Karpas-422 (cell line): ENCODE results near the gene CCNY. TPM values are rescaled to one million over a fixed set of nuclear protein-coding genes. Genes with fewer than 3 reads are reported as not detected.

Source experiments
- DNase-seq: peaks from one replicate; pipeline ENCODE4 v3.0.0-alpha.2; 2015
- H2AFZ ChIP-seq: fragments of 200-600 bp; sonication (generic); 2 replicates; pipeline ENCODE4 v1.6.1; 2014; ENCODE audit warnings: antibody characterized with exemption, low read length, mixed read lengths
- H3K27ac ChIP-seq: fragments of 200-600 bp; sonication (generic); 2 replicates; pipeline ENCODE4 v1.5.1; 2014; ENCODE audit warnings: mild to moderate bottlenecking, low read length, moderate library complexity
- H3K27me3 ChIP-seq: fragments of 200-600 bp; sonication (generic); 2 replicates; pipeline ENCODE4 v1.6.1; 2014; ENCODE audit warnings: low read length, mixed read lengths
- H3K36me3 ChIP-seq: fragments of 200-600 bp; sonication (generic); 2 replicates; pipeline ENCODE4 v1.6.1; 2014; ENCODE audit warnings: low read length, mixed read lengths; ENCODE audit not compliant: insufficient read depth
- H3K4me1 ChIP-seq: fragments of 200-600 bp; sonication (generic); 2 replicates; pipeline ENCODE4 v1.6.1; 2014; ENCODE audit warnings: mild to moderate bottlenecking, low read length, mixed read lengths
- H3K4me2 ChIP-seq: fragments of 200-600 bp; sonication (generic); 2 replicates; pipeline ENCODE4 v1.6.1; 2014; ENCODE audit warnings: low read length, low read depth, mild to moderate bottlenecking; ENCODE audit not compliant: poor library complexity, severe bottlenecking
- H3K4me3 ChIP-seq: fragments of 200-600 bp; sonication (generic); 2 replicates; pipeline ENCODE4 v1.5.1; 2014; ENCODE audit warnings: mild to moderate bottlenecking, antibody characterized with exemption, low read length, mixed read lengths
- H3K79me2 ChIP-seq: fragments of 200-600 bp; sonication (generic); 2 replicates; pipeline ENCODE4 v1.6.1; 2014; ENCODE audit warnings: mild to moderate bottlenecking, low read length, mixed read lengths
- H3K9ac ChIP-seq: fragments of 200-600 bp; sonication (generic); 2 replicates; pipeline ENCODE4 v1.6.0; 2014; ENCODE audit warnings: low read length
- H3K9me2 ChIP-seq: fragments of 200-600 bp; sonication (generic), shearing (Covaris generic); replicated peaks from 2 replicates; pipeline ENCODE4 v1.6.0; 2014; ENCODE audit warnings: mild to moderate bottlenecking, low read length, moderate library complexity; ENCODE audit not compliant: insufficient read depth
- H3K9me3 ChIP-seq: fragments of 300-700, 200-600 bp; sonication (generic); 2 replicates; pipeline ENCODE4 v1.6.1; 2014; ENCODE audit warnings: low read length, mixed read lengths
- H4K20me1 ChIP-seq: fragments of 200-600 bp; sonication (generic); 2 replicates; pipeline ENCODE4 v1.6.1; 2014; ENCODE audit warnings: mild to moderate bottlenecking, antibody characterized with exemption, low read length, low read depth; ENCODE audit not compliant: insufficient read depth
- total RNA-seq: library from RNA; depleted of rRNA; stranded (reverse); fragments of >200 nt; shearing (Covaris generic); gene quantifications from 2 replicates; pipeline ENCODE4 v1.2.3, GENCODE V29; 2014; ENCODE audit warnings: low replicate concordance

CCNY gene
- total RNA-seq, 1 experiment from 2014 or later, result 19.4 TPM

DNA sequence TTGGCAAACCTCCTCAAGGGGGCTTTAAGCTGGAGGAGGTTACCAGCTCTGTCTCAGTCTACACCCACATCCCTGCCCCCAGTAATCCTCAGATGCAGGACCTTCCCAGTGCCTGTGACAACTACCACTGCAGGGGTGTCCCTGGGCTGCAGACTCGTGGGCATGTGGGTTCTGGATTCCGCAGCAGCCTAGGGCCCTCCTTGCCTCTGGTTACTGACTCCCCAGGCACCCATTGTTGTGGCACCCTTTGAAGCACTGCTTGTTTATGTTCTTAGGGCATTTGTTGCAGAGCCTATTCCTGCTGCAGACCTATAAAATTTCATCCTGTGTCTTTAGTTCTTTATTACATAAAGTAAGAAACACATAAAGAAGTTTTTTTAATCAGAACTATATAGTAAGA is 217.7 kb downstream of the CCNY start:
- no peaks in the 10 kb centered on the region for H3K9me2 ChIP-seq
- no peaks in the 10 kb centered on the region for H4K20me1 ChIP-seq
- H3K27me3 ChIP-seq, result no peaks in the 10 kb centered on the region
- H3K27ac ChIP-seq, result peak overlapping the region; percentile 19; the same call in 1 of the 2 replicates
- H3K9me3 ChIP-seq, result no peaks in the 10 kb centered on the region
- H3K9ac ChIP-seq, result no peak overlapping the region
- peak overlapping the region; percentile 38 for H3K4me2 ChIP-seq
- no peak for DNase-seq
- no peaks in the 10 kb centered on the region for H3K36me3 ChIP-seq
- no peak overlapping the region for H3K4me3 ChIP-seq
- H2AFZ ChIP-seq, result no peak overlapping the region
- no peaks in the 10 kb centered on the region for H3K79me2 ChIP-seq
- peaks cover 19% of the 10 kb centered on the region for H3K4me1 ChIP-seq

DNA sequence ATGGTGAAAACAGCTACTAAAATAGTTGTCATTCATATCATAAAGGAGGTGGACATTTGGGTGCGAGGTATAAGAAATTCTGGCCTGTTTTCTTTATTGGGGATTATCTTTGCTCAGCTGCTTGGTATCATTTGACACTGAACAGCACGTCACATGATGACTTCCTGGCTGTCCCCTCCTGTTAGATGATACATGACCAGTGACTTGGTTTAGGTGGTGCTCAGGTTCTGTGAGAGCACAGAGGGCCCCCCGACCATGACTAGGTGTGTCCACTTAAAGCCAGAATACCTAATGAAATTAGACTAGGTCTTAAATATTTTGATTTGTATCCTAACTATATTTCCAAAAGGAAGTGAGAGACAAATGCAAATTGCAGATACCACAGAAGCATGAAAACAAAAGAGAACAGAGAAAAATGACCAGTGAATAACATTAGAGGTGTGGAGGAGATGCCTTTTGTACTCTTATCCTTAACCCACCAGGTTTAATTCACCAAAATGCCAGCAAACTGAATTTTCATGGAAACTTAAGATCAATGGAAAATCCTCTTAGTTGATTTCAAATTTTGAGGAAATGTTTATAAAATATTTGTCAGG is 218.2 kb downstream of the CCNY start:
- Histone ChIP-seq H3K9me2 (no peaks in the 10 kb centered on the region), H3K4me1 (peaks cover 19% of the 10 kb centered on the region), H3K79me2 (no peaks in the 10 kb centered on the region), H3K9me3 (no peaks in the 10 kb centered on the region), H4K20me1 (no peaks in the 10 kb centered on the region), H3K4me3 (no peak overlapping the region), H3K4me2 (peak overlapping the region; percentile 38), H3K36me3 (no peaks in the 10 kb centered on the region), H3K27me3 (no peaks in the 10 kb centered on the region), H3K9ac (0 out of 2 replicates have a peak overlapping the region, but pooled peaks have one; percentile 12), H2AFZ (0 out of 2 replicates have a peak overlapping the region, but pooled peaks have one; percentile 14), H3K27ac (peak overlapping the region; percentile 19; the same call in 1 of the 2 replicates)
- DNase-seq, result peak; percentile 44

DNA sequence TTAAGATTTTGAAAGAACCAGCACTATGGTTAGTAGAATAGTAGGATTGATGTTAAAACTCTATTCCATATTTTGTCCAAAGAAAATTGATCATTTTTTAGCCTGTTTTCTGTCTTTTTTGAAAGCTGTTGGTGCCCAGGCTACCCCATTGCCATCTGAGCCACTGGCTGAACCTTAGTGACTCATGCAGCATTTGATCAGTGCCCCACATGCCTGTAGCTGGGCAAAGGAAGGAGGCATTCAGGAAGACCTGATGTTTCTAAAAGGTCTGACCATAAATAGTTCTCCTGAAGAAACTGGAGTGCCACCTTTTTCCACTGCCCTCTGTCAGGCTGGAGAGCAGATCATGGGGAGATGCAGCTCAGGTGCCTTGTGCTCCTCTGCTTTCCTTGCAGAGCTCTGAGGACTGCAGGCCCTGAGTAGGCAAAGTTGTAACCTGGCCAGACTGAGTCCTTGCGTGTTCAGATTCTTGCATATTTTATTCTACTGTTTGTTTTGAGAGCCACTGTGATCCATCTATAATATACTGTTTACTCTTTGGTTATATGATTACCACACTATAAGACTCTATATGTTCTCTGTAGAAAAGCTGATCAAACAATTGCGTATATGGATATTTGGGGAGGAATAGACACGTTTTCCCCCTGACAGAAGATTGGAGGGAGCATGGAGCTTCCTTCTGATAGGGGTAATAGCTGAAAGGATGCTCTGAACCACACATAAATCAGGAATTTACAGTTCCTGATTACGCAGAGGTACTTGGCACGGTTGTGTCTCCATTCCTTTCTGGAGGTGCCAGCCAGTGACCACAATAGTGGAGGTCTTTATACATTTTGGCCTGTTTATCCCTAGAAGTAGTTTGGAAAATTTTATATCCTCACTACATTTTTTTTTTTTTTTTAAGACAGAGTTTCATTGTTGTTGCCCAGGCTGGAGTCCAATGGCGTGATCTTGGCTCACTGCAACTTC is 219.9 kb downstream of the CCNY start:
- H3K9me3 ChIP-seq, result no peaks in the 10 kb centered on the region
- H3K27ac ChIP-seq, result no peak overlapping the region
- no peak overlapping the region for H3K9ac ChIP-seq
- H3K4me1 ChIP-seq, result peaks cover 19% of the 10 kb centered on the region
- H4K20me1 ChIP-seq, result no peaks in the 10 kb centered on the region
- H3K36me3 ChIP-seq, result no peaks in the 10 kb centered on the region
- no peaks in the 10 kb centered on the region for H3K9me2 ChIP-seq
- H3K4me2 ChIP-seq, result no peak overlapping the region
- no peaks in the 10 kb centered on the region for H3K27me3 ChIP-seq
- no peaks in the 10 kb centered on the region for H3K79me2 ChIP-seq
- no peak for DNase-seq
- H3K4me3 ChIP-seq, result no peak overlapping the region
- H2AFZ ChIP-seq, result no peak overlapping the region

DNA sequence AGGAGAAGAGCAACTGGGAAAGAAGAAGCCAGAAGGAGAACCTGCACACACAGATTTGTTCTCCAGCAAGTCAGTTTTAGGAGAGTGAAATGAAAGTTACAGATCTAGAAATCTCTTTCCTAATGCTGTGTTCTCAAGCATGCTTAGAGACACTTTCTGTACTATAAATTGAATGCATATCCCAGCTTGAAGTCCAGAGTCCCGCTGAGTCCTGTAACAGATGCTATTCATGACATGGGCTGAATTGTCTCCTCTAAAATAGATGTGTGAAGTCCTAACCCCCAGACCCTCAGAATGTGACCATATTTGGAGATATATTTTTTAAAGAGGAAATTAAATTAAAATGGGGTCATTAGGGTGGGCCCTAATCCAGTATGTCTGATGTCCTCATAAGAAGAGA is 222.0 kb downstream of the CCNY start:
- H3K4me3 ChIP-seq, result no peak overlapping the region
- no peaks in the 10 kb centered on the region for H3K36me3 ChIP-seq
- H3K9me3 ChIP-seq, result no peaks in the 10 kb centered on the region
- no peaks in the 10 kb centered on the region for H3K27me3 ChIP-seq
- no peaks in the 10 kb centered on the region for H3K79me2 ChIP-seq
- H4K20me1 ChIP-seq, result no peaks in the 10 kb centered on the region
- H2AFZ ChIP-seq, result no peak overlapping the region
- no peak overlapping the region for H3K4me2 ChIP-seq
- H3K9ac ChIP-seq, result no peak overlapping the region
- peaks cover 19% of the 10 kb centered on the region for H3K4me1 ChIP-seq
- H3K27ac ChIP-seq, result no peak overlapping the region
- no peak for DNase-seq
- no peaks in the 10 kb centered on the region for H3K9me2 ChIP-seq

DNA sequence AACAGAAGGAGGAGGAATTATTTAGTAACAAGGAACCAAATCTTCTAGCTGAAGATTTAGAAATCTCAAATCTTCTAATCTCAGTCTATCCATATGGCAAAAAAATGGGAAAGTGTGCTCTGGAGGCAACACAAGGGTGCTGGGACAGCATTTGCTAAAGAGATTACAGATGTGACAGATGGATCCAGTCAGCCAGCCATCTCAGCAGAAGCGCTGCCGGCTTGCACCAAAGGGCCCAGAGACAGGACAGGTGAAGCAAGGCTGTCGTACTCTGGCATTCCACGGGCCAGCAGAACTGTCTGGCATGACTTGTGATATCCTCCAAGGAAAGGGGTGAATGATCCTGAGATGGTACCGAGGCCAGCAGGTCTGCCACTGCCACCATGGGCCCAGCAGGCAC is 223.1 kb downstream of the CCNY start:
- Histone ChIP-seq H3K9ac (no peak overlapping the region), H3K36me3 (no peaks in the 10 kb centered on the region)

DNA sequence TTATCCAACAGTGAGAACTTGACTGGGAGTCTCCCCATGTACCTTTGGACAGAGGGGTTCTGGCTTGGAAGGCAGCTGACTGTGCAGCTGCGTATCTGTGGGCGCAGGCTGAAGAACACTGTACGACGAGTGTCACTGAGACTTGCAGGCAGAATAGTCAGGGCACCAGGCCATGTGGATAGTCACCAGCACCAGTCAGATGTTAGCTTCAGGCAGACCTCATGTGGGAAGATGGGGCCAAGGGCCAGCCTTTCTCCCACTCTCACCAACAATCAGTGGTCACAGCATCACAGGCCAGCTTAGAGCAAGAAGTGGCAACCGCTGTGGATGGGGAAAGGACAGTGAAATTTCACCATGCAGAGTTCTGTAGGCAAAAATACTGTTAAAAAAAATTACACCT is 225.4 kb downstream of the CCNY start:
- Histone ChIP-seq H3K27ac (no peak overlapping the region), H3K9me3 (no peaks in the 10 kb centered on the region), H4K20me1 (no peaks in the 10 kb centered on the region), H3K4me3 (no peak overlapping the region), H3K4me2 (no peak overlapping the region), H3K79me2 (no peaks in the 10 kb centered on the region), H3K9me2 (no peaks in the 10 kb centered on the region), H2AFZ (no peak overlapping the region), H3K36me3 (no peaks in the 10 kb centered on the region), H3K4me1 (peaks cover 13% of the 10 kb centered on the region), H3K27me3 (no peaks in the 10 kb centered on the region), H3K9ac (no peak overlapping the region)
- no peak for DNase-seq

More for the DNA sequence above, 223.1 kb downstream of the CCNY start:
- DNase-seq, result no peak
- Histone ChIP-seq H3K27ac (no peak overlapping the region), H4K20me1 (no peaks in the 10 kb centered on the region), H3K79me2 (no peaks in the 10 kb centered on the region), H3K9me3 (no peaks in the 10 kb centered on the region), H3K4me1 (peaks cover 12% of the 10 kb centered on the region), H2AFZ (no peak overlapping the region), H3K4me2 (no peak overlapping the region), H3K9me2 (no peaks in the 10 kb centered on the region), H3K4me3 (no peak overlapping the region), H3K27me3 (no peaks in the 10 kb centered on the region)

DNA sequence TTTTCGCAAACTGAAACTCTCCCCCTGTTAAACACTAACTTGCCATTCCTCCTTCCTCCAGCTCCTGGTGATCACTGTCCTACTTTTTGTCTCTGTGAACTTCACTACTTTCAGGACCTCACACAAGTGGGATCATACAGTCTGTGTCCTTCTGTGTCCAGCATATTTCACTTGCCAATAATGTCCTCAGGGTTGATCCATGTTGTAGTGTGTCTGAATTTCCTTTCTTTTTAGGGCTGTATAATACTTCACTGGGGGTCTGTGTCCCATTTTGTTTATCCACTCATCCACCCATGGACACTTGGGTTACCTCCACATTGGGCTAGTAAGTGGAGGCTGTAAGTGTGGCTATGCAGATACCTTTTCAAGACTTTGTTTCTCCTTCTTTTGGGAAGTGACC is 226.1 kb downstream of the CCNY start:
- Histone ChIP-seq H4K20me1 (no peaks in the 10 kb centered on the region), H3K27me3 (no peaks in the 10 kb centered on the region), H3K9me3 (no peaks in the 10 kb centered on the region), H2AFZ (no peak overlapping the region), H3K4me2 (no peak overlapping the region), H3K79me2 (no peaks in the 10 kb centered on the region), H3K36me3 (no peaks in the 10 kb centered on the region), H3K9ac (no peak overlapping the region), H3K4me1 (peaks cover 13% of the 10 kb centered on the region), H3K9me2 (no peaks in the 10 kb centered on the region), H3K27ac (no peak overlapping the region), H3K4me3 (no peak overlapping the region)
- DNase-seq, result no peak

DNA sequence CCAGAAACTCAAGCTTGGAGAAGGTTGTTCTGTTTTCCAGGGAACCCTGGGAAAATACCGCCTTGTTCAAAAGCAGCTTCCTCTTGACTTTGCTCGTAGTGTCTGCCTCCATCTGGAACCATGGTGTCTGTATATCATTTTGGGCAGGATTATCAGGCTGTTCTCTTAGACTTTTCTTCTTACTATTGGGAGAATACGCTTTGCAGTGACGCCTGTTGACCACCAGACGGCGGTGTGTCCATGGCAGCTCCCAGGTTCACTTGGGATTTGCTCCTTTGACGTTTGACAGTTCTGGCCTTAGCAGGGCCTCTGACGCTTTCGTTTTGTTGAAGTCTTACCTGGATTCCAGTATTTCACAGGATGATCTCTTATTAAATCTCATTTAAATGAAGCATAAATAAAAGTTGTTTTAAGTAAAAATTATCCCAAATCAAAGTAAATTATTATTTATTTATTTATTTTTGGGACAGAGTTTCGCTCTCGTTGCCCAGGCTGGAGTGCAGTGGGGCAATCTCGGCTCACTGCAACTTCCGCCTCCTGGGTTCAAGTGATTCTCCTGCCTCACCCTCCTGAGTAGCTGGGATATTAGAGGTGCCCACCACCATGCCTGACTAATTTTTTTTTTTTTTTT is 227.1 kb downstream of the CCNY start:
- no peaks in the 10 kb centered on the region for H3K9me3 ChIP-seq
- DNase-seq, result peak; percentile 84
- no peaks in the 10 kb centered on the region for H3K27me3 ChIP-seq
- no peak overlapping the region for H3K4me3 ChIP-seq
- H2AFZ ChIP-seq, result no peak overlapping the region
- H4K20me1 ChIP-seq, result no peaks in the 10 kb centered on the region
- H3K4me1 ChIP-seq, result peaks cover 13% of the 10 kb centered on the region
- H3K27ac ChIP-seq, result no peak overlapping the region
- H3K79me2 ChIP-seq, result no peaks in the 10 kb centered on the region
- H3K9ac ChIP-seq, result no peak overlapping the region
- H3K9me2 ChIP-seq, result no peaks in the 10 kb centered on the region
- H3K36me3 ChIP-seq, result no peaks in the 10 kb centered on the region
- H3K4me2 ChIP-seq, result no peak overlapping the region
